Ishikawa (cell line): ENCODE results near the gene PTRH1.

ENCODE experiments used
- EGR1 ChIP-seq: IDR thresholded peaks from 2 replicates; pipeline ENCODE4 v1.6.1; 2012
- EP300 ChIP-seq: IDR thresholded peaks from 2 replicates; pipeline ENCODE4 v1.6.1; 2012; ENCODE audit warnings: borderline replicate concordance
- FOXM1 ChIP-seq: IDR thresholded peaks from 2 replicates; pipeline ENCODE4 v1.6.1; 2012; ENCODE audit warnings: low read depth, borderline replicate concordance
- RAD21 ChIP-seq: IDR thresholded peaks from 2 replicates; pipeline ENCODE4 v1.6.1; 2012; ENCODE audit warnings: low read depth
- TCF12 ChIP-seq: IDR thresholded peaks from 2 replicates; pipeline ENCODE4 v1.6.1; 2012; ENCODE audit warnings: low read depth
- TEAD4 ChIP-seq: IDR thresholded peaks from 2 replicates; pipeline ENCODE4 v1.6.1; 2012
- YY1 ChIP-seq: IDR thresholded peaks from 2 replicates; pipeline ENCODE4 v1.6.1; 2012; ENCODE audit warnings: low read depth
- TF ChIP-seq, protein P1 (sequence below): IDR thresholded peaks from 2 replicates; pipeline ENCODE4 v1.6.1; 2012

DNA sequence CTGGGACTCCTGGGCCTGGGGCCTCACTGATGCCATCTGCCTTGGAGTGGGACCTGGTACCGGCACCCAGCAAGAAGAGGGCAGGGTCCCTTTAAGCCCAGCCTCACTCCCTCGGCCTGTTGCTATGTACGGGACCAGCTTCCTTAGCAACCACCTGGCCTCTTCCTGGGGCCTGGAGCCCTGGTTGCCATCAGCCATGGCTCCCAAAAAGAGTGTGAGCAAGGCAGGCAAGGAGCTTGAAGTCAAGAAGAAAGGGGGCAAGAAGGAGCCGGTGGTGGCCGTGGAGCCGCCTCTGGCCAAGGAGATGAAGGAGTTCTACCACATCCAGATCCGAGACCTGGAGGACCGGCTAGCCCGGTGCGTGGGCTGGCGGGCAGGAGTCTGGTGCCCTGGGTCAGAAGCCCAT, 8.6 kb downstream of the PTRH1 start, which contains the start of gene CFAP157:
- TF ChIP-seq RAD21 (no peak), TCF12 (no peak), EP300 (no peak), YY1 (no peak), FOXM1 (no peak), EGR1 (no peak), TEAD4 (no peak)
- TF ChIP-seq, protein P1, sequence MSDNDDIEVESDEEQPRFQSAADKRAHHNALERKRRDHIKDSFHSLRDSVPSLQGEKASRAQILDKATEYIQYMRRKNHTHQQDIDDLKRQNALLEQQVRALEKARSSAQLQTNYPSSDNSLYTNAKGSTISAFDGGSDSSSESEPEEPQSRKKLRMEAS, result no peak
